ENCODE results near the gene COQ9.

The COQ9 gene

GRCh38 chr16:57510016-57510871, 63.0 kb downstream of the COQ9 start:
- no peaks in the 10 kb centered on the region for H3K27me3 ChIP-seq (ENCODE audit: control insufficient read depth, insufficient read depth, low read length, poor library complexity, severe bottlenecking)
- H3K36me3 ChIP-seq (ENCODE audit: control insufficient read depth, insufficient read depth, low read length), result no peaks in the 10 kb centered on the region
- peaks cover 10% of the 10 kb centered on the region for H3K4me1 ChIP-seq (ENCODE audit: control insufficient read depth, insufficient read depth, low read length)
- H3K4me3 ChIP-seq (ENCODE audit: insufficient read depth, low read depth, low read length), result no peak overlapping the region
- 80 to 83% methylated on average over 10 of the region's 10 CpGs for WGBS, 2 experiments
- H3K9me3 ChIP-seq (ENCODE audit: control insufficient read depth, low read length), result no peaks in the 10 kb centered on the region
- H3K27ac ChIP-seq (ENCODE audit: insufficient read depth, low read depth, low read length, poor library complexity, severe bottlenecking), result no peak overlapping the region
